ENCODE results near the gene MORC4.

DNA sequence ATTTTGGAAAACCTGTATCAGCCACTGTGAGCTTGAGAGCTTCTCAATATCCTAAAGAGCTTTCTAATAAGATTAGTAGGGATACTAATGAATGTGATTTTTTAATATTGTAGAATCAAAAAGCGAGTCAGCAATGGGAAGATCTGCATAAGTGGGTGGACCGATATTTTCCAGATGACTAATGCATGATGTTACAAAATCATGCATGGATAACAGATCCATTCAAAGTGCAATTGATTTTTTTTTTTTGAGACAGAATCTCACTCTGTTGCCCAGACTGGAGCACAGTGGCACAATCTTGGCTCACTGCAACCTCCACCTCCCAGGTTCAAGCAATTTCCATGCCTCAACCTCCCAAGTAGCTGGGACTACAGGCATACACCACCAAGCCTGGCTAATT, 87.1 kb downstream of the MORC4 start:
- TF ChIP-seq, protein P1, sequence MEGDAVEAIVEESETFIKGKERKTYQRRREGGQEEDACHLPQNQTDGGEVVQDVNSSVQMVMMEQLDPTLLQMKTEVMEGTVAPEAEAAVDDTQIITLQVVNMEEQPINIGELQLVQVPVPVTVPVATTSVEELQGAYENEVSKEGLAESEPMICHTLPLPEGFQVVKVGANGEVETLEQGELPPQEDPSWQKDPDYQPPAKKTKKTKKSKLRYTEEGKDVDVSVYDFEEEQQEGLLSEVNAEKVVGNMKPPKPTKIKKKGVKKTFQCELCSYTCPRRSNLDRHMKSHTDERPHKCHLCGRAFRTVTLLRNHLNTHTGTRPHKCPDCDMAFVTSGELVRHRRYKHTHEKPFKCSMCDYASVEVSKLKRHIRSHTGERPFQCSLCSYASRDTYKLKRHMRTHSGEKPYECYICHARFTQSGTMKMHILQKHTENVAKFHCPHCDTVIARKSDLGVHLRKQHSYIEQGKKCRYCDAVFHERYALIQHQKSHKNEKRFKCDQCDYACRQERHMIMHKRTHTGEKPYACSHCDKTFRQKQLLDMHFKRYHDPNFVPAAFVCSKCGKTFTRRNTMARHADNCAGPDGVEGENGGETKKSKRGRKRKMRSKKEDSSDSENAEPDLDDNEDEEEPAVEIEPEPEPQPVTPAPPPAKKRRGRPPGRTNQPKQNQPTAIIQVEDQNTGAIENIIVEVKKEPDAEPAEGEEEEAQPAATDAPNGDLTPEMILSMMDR (IDR thresholded peaks at IDR 0.05) = no peak
- no peak for TF ChIP-seq POLR2A (IDR thresholded peaks at IDR 0.05)
